Measurements from ENCODE around the gene BTBD9. TPM values are rescaled to one million over a fixed set of nuclear protein-coding genes. Genes with fewer than 3 reads are reported as not detected.

Gene BTBD9
- total RNA-seq, 2 donors from 2014 or later, result 14.2 to 18.2 TPM

DNA sequence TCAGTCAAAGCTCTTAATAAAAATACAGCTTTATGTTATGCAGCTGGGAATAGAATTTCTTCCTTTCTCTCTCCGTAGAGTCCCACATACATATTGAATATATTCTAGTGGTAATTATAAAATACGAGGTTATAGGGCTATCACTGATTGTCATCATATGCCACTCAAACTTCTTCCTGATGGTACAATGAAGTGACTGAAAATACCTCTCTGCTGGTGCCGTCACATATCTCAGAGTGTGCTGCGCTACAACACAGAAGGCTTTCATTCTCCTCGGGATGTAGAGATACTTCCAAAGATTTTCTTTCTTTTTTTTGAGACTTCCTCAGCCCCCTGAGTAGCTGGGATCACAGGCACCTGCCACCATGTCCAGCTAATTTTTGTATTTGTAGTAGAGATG lies 249.9 kb downstream of the BTBD9 start:
- H3K4me1 ChIP-seq, result peaks cover 0 to 3% of the 10 kb centered on the region in 2 donors
- no peak overlapping the region for H3K4me3 ChIP-seq
- TF ChIP-seq CTCF (IDR thresholded peaks at IDR 0.05), result no peak
- no peak for DNase-seq (ENCODE audit: low spot score)
- H3K27me3 ChIP-seq, result no peaks in the 10 kb centered on the region
- H3K9me3 ChIP-seq, result no peaks in the 10 kb centered on the region
- H3K36me3 ChIP-seq, result no peaks in the 10 kb centered on the region
- H3K27ac ChIP-seq, result no peak overlapping the region

- H3K36me3 ChIP-seq, result no peaks in the 10 kb centered on the region
- no peak overlapping the region for H3K4me3 ChIP-seq
- H3K4me1 ChIP-seq, result peaks cover 0 to 3% of the 10 kb centered on the region in 2 donors
- no peaks in the 10 kb centered on the region for H3K27me3 ChIP-seq
- TF ChIP-seq CTCF (IDR thresholded peaks at IDR 0.05), result no peak
- DNase-seq (ENCODE audit: low spot score), result no peak
- no peaks in the 10 kb centered on the region for H3K9me3 ChIP-seq
- no peak overlapping the region for H3K27ac ChIP-seq
Observed at GRCh38 chr6:38387971-38388370, 251.8 kb downstream of the BTBD9 start.

DNA sequence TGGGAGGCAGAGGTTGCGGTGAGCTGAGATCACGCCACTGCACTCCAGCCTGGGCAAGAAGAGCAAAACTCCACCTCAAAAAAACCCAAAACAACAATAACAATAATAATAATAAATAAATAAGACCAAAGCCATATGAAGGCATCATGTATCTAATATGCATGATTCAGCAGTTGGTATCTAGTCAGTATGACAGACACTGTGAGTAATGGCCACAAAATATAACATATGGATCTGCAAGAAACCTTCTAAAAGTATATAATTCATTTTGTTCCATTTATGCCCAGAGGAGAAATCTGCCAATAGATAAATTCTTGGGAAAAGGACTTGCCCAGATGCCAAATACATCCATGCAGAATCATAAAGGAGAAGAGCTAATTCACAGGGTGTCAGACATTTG lies 252.3 kb downstream of the BTBD9 start:
- DNase-seq (ENCODE audit: low spot score), result no peak
- Histone ChIP-seq H3K4me1 (peaks cover 0 to 3% of the 10 kb centered on the region in 2 donors), H3K27ac (no peak overlapping the region), H3K27me3 (no peaks in the 10 kb centered on the region), H3K4me3 (no peak overlapping the region), H3K9me3 (no peaks in the 10 kb centered on the region), H3K36me3 (no peaks in the 10 kb centered on the region)
- TF ChIP-seq CTCF (IDR thresholded peaks at IDR 0.05), result no peak

DNA sequence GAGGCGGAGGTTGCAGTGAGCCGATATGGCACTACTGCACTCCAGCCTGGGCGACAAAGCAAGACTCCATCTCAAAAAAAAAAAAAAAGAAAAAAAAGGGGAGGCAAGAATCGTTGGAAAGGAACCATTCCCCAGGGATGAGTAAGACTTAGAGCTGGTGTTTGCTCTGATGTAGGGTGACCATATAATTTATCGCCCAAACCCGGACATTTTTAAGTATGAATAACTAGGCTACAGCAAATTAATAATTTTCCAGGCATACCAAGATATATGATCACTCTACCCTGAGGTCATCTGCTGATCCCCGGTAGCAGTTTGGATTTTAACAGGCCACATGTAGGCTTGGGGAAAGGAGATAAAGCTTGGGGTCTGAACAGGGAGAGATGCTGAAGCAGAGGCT lies 260.9 kb downstream of the BTBD9 start:
- no peaks in the 10 kb centered on the region for H3K9me3 ChIP-seq
- H3K27ac ChIP-seq, result no peak overlapping the region
- H3K4me1 ChIP-seq, result peaks cover 0 to 7% of the 10 kb centered on the region in 2 donors
- no peaks in the 10 kb centered on the region for H3K36me3 ChIP-seq
- no peak overlapping the region for H3K4me3 ChIP-seq
- no peak for DNase-seq (ENCODE audit: low spot score)
- no peak for TF ChIP-seq CTCF (IDR thresholded peaks at IDR 0.05)
- no peaks in the 10 kb centered on the region for H3K27me3 ChIP-seq

- Histone ChIP-seq H3K4me3 (no peak overlapping the region), H3K36me3 (no peaks in the 10 kb centered on the region), H3K27ac (no peak overlapping the region), H3K9me3 (no peaks in the 10 kb centered on the region), H3K27me3 (no peaks in the 10 kb centered on the region), H3K4me1 (peaks cover 0 to 15% of the 10 kb centered on the region in 2 donors)
- DNase-seq (ENCODE audit: low spot score), result no peak
- no peak for TF ChIP-seq CTCF (IDR thresholded peaks at IDR 0.05)
Observed at GRCh38 chr6:38375937-38376336, 263.8 kb downstream of the BTBD9 start.

- Histone ChIP-seq H3K27ac (no peak overlapping the region), H3K9me3 (no peaks in the 10 kb centered on the region), H3K4me3 (no peak overlapping the region), H3K36me3 (no peaks in the 10 kb centered on the region), H3K4me1 (peaks cover 0 to 19% of the 10 kb centered on the region in 2 donors), H3K27me3 (no peaks in the 10 kb centered on the region)
- TF ChIP-seq CTCF (IDR thresholded peaks at IDR 0.05), result no peak
- no peak for DNase-seq (ENCODE audit: low spot score)
Observed at GRCh38 chr6:38375341-38375740, 264.4 kb downstream of the BTBD9 start.

All from right atrium auricular region (tissue), 2 donors.